Measurements from ENCODE around the gene SPPL2B. TPM values are rescaled to one million over a fixed set of nuclear protein-coding genes. Genes with fewer than 3 reads are reported as not detected.

Gene SPPL2B
- total RNA-seq, 2 experiments from 2014 or later, result 106 to 111 TPM

GRCh38 chr19:2351591-2351990, 23.1 kb downstream of the SPPL2B start:
- peaks cover 20% of the 10 kb centered on the region for H3K36me3 ChIP-seq (ENCODE audit: insufficient read depth, low read length)
- no peak overlapping the region for H3K4me3 ChIP-seq (ENCODE audit: low read length)
- Mint-ChIP-seq H3K36me3 (ENCODE audit: low read depth) (no peaks in the 10 kb centered on the region), H3K4me1 (ENCODE audit: low read depth) (no peaks in the 10 kb centered on the region), H3K27me3 (no peaks in the 10 kb centered on the region), H3K9me3 (no peaks in the 10 kb centered on the region), H3K4me3 (no peak overlapping the region), H3K27ac (no peak overlapping the region)
- intact Hi-C loops (cut with DNase I, micrococcal nuclease), result no loop called here
- H3K9me3 ChIP-seq (ENCODE audit: control insufficient read depth in 1 of 2, insufficient read depth in 1 of 2, low read length in 2 of 2), result no peaks in the 10 kb centered on the region
- TF ChIP-seq CTCF (IDR thresholded peaks at IDR 0.05), result no peak
- ChIA-PET POLR2A (no interaction called here), CTCF (no interaction called here)
- no peaks in the 10 kb centered on the region for H3K27me3 ChIP-seq (ENCODE audit: control insufficient read depth in 1 of 2, insufficient read depth in 2 of 2, low read length in 2 of 2)
- no peak for DNase-seq
- no peak for ATAC-seq (ENCODE audit: poor library complexity)
- H3K4me1 ChIP-seq (ENCODE audit: insufficient read depth, low read length), result no peaks in the 10 kb centered on the region
- H3K27ac ChIP-seq (ENCODE audit: low read depth in 1 of 2, low read length in 2 of 2), result no peak overlapping the region

- no peaks in the 10 kb centered on the region for H3K27me3 Mint-ChIP-seq
- DNase-seq (no peak), ATAC-seq (ENCODE audit: poor library complexity) (no peak)
- no peaks in the 10 kb centered on the region for H3K9me3 ChIP-seq (ENCODE audit: control insufficient read depth in 1 of 2, insufficient read depth in 1 of 2, low read length in 2 of 2)
- no peak overlapping the region for H3K27ac ChIP-seq (ENCODE audit: low read depth in 1 of 2, low read length in 2 of 2)
- H3K4me1 Mint-ChIP-seq (ENCODE audit: low read depth), result no peaks in the 10 kb centered on the region
- H3K4me1 ChIP-seq (ENCODE audit: insufficient read depth, low read length), result no peaks in the 10 kb centered on the region
- no peak overlapping the region for H3K4me3 Mint-ChIP-seq
- TF ChIP-seq CTCF (IDR thresholded peaks at IDR 0.05), result no peak
- H3K27ac Mint-ChIP-seq, result no peak overlapping the region
- intact Hi-C loops (cut with DNase I, micrococcal nuclease), result no loop called here
- H3K36me3 Mint-ChIP-seq (ENCODE audit: low read depth), result no peaks in the 10 kb centered on the region
- no peaks in the 10 kb centered on the region for H3K27me3 ChIP-seq (ENCODE audit: control insufficient read depth in 1 of 2, insufficient read depth in 2 of 2, low read length in 2 of 2)
- ChIA-PET CTCF (no interaction called here), POLR2A (no interaction called here)
- H3K9me3 Mint-ChIP-seq, result no peaks in the 10 kb centered on the region
- no peak overlapping the region for H3K4me3 ChIP-seq (ENCODE audit: low read length)
- peaks cover 20% of the 10 kb centered on the region for H3K36me3 ChIP-seq (ENCODE audit: insufficient read depth, low read length)
Measured at GRCh38 chr19:2352121-2352520, 23.6 kb downstream of the SPPL2B start.

- Mint-ChIP-seq H3K27ac (no peak overlapping the region), H3K36me3 (ENCODE audit: low read depth) (no peaks in the 10 kb centered on the region), H3K4me1 (ENCODE audit: low read depth) (no peaks in the 10 kb centered on the region), H3K27me3 (no peaks in the 10 kb centered on the region), H3K4me3 (no peak overlapping the region), H3K9me3 (no peaks in the 10 kb centered on the region)
- intact Hi-C loops (cut with DNase I, micrococcal nuclease), result no loop called here
- H3K27me3 ChIP-seq (ENCODE audit: control insufficient read depth in 1 of 2, insufficient read depth in 2 of 2, low read length in 2 of 2), result no peaks in the 10 kb centered on the region
- no peak overlapping the region for H3K4me3 ChIP-seq (ENCODE audit: low read length)
- CTCF ChIA-PET, result no interaction called here
- H3K36me3 ChIP-seq (ENCODE audit: insufficient read depth, low read length), result peaks cover 20% of the 10 kb centered on the region
- H3K4me1 ChIP-seq (ENCODE audit: insufficient read depth, low read length), result no peaks in the 10 kb centered on the region
- DNase-seq, result no peak
- H3K27ac ChIP-seq (ENCODE audit: low read depth in 1 of 2, low read length in 2 of 2), result no peak overlapping the region
- no peak for ATAC-seq (ENCODE audit: poor library complexity)
- no peaks in the 10 kb centered on the region for H3K9me3 ChIP-seq (ENCODE audit: control insufficient read depth in 1 of 2, insufficient read depth in 1 of 2, low read length in 2 of 2)
- POLR2A ChIA-PET, result no interaction called here
- TF ChIP-seq CTCF (IDR thresholded peaks at IDR 0.05), result no peak
Measured at GRCh38 chr19:2353159-2353886, 24.8 kb downstream of the SPPL2B start.
